GM10847 (cell line): ENCODE measurements around the gene CLEC16A.

Experiments used
- POLR2A ChIP-seq: IDR thresholded peaks from 2 replicates; pipeline ENCODE4 v1.6.1; 2011; ENCODE audit not compliant: insufficient read length; ENCODE audit errors: extremely low read depth

The CLEC16A gene

DNA sequence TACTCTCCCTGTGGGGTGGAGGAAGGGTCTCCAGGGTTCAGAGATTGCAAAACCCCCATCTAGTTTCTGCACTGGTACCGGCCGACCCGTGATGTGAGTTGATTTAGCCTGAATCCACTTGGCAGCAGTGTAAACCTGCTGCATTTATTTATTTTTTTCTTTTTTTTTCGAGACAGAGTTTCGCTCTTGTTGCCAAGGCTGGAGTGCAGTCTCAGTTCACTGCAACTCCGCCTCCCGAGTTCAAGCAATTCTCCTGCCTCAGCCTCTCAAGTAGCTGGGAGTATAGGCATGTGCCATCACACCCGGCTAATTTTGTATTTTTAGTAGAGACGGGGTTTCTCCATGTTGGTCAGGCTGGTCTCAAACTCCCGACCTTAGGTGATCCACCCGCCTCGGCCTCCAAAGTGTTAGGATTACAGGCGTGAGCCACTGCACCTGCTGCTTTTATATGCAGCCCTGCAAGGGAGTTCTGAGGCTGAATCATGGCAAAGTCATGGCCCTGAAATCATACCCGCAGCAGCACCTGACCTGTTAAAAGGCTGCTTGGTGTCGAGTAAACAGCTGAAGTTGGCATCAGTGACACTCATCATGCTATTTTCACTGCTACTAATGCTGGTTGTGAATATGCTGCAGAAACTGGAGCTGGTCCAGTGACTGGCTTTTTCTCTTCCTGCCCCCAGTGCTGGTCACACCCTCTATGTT lies 23.5 kb upstream of the CLEC16A start:
- TF ChIP-seq POLR2A = no peak

GRCh38 chr16:10921536-10922327 lies 22.6 kb upstream of the CLEC16A start:
- no peak for TF ChIP-seq POLR2A

- TF ChIP-seq POLR2A = no peak
Measured at GRCh38 chr16:10922328-10923145, 21.8 kb upstream of the CLEC16A start.

DNA sequence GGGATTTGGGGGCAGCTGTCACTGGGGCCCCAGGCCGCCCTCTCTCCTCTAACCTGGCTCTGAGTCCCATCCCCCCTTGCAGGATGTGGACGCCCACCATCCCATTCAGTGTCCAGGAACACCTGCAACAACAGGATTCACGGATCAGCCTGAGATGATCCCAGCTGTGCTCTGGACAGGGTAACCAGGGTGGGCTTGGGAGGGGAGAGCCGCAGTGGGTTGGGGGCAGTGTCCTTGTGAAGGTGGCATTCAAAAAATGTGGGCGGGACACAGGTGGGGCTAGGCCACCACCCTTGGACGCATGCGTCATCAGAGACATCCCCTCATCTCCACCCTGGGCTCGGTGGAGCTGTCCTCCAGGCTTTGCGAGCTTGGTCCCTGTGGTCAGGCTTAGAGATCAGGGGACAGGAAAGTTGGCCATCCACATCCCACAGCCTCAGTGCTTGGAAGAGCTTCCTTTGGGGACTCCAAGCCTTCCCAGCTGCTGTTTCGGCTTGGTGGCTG lies 21.2 kb upstream of the CLEC16A start:
- no peak for TF ChIP-seq POLR2A

GRCh38 chr16:10923650-10924214 lies 20.6 kb upstream of the CLEC16A start:
- TF ChIP-seq POLR2A = no peak

- no peak for TF ChIP-seq POLR2A
Measured at GRCh38 chr16:10926094-10926493, 18.3 kb upstream of the CLEC16A start.

DNA sequence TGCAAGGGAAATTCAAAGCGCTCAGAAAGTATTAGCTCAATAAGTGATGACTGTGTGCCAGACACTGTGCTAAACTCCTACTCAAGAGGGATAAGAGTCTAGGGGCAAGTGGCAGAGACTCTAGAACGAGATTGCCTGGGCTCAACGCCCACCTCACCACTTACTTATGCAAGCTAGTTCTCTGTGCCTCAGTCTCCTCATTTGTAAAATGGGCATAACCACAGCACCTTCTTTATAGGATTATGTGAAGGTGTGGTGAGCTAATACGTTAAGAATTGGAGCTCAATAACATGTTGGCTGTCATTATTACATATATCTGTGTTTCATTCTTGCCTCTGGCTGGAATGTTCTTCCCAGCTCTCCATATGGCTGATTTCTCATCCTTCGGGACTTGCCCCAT lies 17.5 kb upstream of the CLEC16A start:
- TF ChIP-seq POLR2A = no peak

- peak; percentile 10 for TF ChIP-seq POLR2A
Measured at GRCh38 chr16:10927497-10928112, 16.8 kb upstream of the CLEC16A start.

GRCh38 chr16:10929853-10930754 lies 14.3 kb upstream of the CLEC16A start:
- TF ChIP-seq POLR2A = no peak

DNA sequence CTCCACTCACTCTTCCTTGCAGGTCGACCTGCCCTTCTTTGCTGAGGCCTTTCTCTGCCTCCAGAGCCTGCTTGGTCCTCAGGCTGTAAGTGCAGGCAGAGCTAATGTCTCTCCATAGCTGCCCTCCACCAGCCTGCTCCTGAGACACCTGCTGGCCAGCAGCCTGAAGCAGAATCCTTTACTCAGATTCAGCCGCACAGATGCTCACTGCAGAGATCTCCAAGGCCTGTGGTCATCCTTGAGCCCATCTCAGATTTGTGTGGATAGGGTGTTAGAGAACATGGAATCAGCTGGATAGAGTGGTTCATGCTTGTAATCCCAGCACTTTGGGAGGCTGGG lies 13.6 kb upstream of the CLEC16A start:
- TF ChIP-seq POLR2A = no peak

GRCh38 chr16:10931134-10931533 lies 13.2 kb upstream of the CLEC16A start:
- TF ChIP-seq POLR2A = no peak

DNA sequence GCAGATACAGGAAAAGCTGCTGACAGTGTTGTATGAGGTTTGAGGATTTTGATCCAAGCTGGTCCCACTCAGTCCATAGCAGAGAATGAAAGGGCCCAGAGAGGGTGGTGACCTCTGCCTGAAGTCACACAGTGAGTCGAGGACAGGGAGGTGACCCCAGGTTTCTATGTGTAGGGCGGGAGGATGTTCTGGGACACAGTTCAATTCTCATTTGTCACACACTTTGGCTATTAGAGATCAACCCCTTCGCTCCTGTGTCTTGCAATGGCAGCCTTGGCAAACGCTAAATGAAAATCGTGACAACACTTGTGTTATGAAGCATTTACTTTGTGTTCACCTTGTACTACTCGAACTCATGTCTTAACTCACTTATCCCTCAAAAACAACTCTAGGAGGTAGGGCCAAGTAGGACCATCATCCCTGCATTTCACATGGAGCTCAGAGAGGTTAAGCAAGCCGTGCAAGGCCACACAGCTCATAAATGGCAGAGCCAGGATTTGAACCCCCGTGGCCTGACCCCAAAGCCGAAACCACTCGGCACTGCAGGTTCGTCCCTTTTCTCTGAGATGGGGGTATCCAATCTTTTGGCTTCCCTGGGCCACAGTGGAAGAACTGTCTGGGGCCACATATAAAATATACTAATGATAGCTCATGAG lies 12.3 kb upstream of the CLEC16A start:
- TF ChIP-seq POLR2A = peak; percentile 11

GRCh38 chr16:10932959-10933710 lies 11.2 kb upstream of the CLEC16A start:
- TF ChIP-seq POLR2A = no peak
